Hepatocyte (in vitro differentiated cells): ENCODE measurements around the gene GPHN.

Experiments
- EZH2 ChIP-seq: fragments of 200-600 bp; sonication (generic); IDR thresholded peaks from 2 replicates; pipeline ENCODE4 v1.6.1; 2016; ENCODE audit warnings: antibody characterized with exemption, mild to moderate bottlenecking, borderline replicate concordance
- TF ChIP-seq, protein P1 (sequence below): fragments of 200-600 bp; sonication (generic); IDR thresholded peaks from 2 replicates; pipeline ENCODE4 v1.5.1; 2016; ENCODE audit warnings: antibody characterized with exemption, mild to moderate bottlenecking; ENCODE audit not compliant: poor library complexity

GRCh38 chr14:67186172-67186768, 678.3 kb downstream of the GPHN start:
- TF ChIP-seq EZH2: no peak
- TF ChIP-seq, protein P1, sequence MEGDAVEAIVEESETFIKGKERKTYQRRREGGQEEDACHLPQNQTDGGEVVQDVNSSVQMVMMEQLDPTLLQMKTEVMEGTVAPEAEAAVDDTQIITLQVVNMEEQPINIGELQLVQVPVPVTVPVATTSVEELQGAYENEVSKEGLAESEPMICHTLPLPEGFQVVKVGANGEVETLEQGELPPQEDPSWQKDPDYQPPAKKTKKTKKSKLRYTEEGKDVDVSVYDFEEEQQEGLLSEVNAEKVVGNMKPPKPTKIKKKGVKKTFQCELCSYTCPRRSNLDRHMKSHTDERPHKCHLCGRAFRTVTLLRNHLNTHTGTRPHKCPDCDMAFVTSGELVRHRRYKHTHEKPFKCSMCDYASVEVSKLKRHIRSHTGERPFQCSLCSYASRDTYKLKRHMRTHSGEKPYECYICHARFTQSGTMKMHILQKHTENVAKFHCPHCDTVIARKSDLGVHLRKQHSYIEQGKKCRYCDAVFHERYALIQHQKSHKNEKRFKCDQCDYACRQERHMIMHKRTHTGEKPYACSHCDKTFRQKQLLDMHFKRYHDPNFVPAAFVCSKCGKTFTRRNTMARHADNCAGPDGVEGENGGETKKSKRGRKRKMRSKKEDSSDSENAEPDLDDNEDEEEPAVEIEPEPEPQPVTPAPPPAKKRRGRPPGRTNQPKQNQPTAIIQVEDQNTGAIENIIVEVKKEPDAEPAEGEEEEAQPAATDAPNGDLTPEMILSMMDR: no peak
